ENCODE measurements around the gene LARP4. TPM values are rescaled to one million over a fixed set of nuclear protein-coding genes. Genes with fewer than 3 reads are reported as not detected.
A peak's percentile ranks its signal among the peaks of the same experiment; 100 is the strongest.
"Not testable (repeated sequence)": the region's sequence is repeated elsewhere in the genome, so short reads cannot be mapped to it uniquely, and the experiment has no call there.

Gene LARP4
- total RNA-seq, 4 donors from 2014 or later = 30.0 to 68.2 (median 56.8) TPM

- ATAC-seq = no peak
- no peak for TF ChIP-seq POLR2AphosphoS5 (IDR thresholded peaks at IDR 0.05)
- no peak for TF ChIP-seq EP300 (IDR thresholded peaks at IDR 0.05)
- 62 to 68% methylated on average over 3 to 5 of the region's 5 CpGs for WGBS, 2 donors (ENCODE audit: low coverage in 1 of 2)
- Histone ChIP-seq H3K27ac (no peak overlapping the region), H3K4me1 (no peaks in the 10 kb centered on the region), H3K4me3 (no peak overlapping the region), H3K27me3 (no peaks in the 10 kb centered on the region), H3K9me3 (peaks cover 0 to 15% (median 0%) of the 10 kb centered on the region in 3 donors), H3K36me3 (no peaks in the 10 kb centered on the region)
Observed at GRCh38 chr12:50488801-50489200, 88.1 kb downstream of the LARP4 start.

DNA sequence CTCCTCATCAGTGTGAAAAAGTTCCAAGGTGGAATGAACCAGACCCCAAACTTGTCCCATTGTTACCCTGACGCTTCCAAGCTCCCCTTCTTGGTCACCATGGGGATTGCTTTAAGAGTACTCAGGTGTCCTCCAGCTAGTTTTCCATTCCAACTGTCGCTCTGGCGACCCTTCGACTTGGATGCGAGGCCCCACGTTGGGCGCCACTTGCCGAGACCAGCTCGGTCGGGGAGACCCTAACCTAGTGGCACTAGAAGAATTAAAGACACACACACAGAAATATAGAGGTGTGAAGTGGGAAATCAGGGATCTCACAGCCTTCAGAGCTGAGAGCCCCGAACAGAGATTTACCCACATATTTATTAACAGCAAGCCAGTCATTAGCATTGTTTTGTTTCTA, 97.4 kb downstream of the LARP4 start:
- H3K27me3 ChIP-seq, ATAC-seq, H3K4me1 ChIP-seq, H3K27ac ChIP-seq, H3K4me3 ChIP-seq, H3K36me3 ChIP-seq: not testable (repeated sequence)
- WGBS, 2 donors (ENCODE audit: low coverage in 1 of 2) = 82 to 89% methylated on average over 3 to 9 of the region's 11 CpGs
- peaks cover 0 to 48% (median 4%) of the 10 kb centered on the region in 3 donors for H3K9me3 ChIP-seq

DNA sequence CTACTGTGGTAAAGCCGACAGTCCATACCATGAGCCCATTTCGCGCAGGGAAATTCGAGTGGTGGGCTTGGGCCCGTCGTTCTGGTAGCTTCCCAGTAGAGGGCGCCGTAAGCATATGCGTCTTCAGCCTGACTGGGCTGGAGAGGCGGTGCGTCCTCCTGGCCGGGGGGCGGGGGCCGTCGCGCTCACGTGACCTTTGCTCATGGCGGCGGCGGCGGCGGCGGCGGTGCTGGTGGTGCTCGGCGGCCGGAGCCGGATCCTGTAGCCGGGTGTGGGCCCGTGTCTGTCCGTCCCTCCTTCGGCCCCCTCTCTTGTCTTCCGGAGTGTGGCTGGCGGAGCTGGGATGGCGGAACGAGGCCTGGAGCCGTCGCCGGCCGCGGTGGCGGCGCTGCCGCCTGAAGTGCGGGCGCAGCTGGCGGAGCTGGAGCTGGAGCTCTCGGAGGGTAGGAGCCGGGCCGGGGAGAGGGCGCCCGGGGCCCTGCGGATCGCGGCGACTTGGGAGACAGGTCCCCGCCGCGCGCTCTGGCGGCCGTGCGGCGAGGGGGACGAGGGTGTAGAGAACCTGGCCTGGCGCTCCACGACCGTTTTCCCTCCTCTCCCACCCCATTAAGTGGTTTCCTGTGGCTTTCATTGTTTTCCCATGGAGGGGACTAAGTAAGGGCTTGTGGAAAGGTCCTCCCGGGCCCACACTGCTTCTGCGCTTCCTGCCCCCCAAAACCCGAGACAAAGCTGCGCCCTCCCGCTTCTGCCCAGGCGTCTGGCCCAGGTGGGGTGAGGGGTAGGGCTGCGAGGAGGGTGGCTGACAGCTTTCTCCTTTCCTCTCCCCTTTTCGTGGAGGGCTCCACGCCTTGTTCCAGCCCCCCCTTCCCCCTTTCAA, 104.4 kb downstream of the LARP4 start, which contains the start of gene DIP2B:
Gene DIP2B (plus strand): TSS at position 188 of the 877 bp plus-strand sequence. CDS start 156 bp downstream, at position 344.
- TF ChIP-seq POLR2AphosphoS5 (IDR thresholded peaks at IDR 0.05) (peak; percentile 59), EP300 (IDR thresholded peaks at IDR 0.05) (no peak), POLR2A (IDR thresholded peaks at IDR 0.05) (peak in 1 of 2 donors; percentile 41)
- TF ChIP-seq, protein P1, sequence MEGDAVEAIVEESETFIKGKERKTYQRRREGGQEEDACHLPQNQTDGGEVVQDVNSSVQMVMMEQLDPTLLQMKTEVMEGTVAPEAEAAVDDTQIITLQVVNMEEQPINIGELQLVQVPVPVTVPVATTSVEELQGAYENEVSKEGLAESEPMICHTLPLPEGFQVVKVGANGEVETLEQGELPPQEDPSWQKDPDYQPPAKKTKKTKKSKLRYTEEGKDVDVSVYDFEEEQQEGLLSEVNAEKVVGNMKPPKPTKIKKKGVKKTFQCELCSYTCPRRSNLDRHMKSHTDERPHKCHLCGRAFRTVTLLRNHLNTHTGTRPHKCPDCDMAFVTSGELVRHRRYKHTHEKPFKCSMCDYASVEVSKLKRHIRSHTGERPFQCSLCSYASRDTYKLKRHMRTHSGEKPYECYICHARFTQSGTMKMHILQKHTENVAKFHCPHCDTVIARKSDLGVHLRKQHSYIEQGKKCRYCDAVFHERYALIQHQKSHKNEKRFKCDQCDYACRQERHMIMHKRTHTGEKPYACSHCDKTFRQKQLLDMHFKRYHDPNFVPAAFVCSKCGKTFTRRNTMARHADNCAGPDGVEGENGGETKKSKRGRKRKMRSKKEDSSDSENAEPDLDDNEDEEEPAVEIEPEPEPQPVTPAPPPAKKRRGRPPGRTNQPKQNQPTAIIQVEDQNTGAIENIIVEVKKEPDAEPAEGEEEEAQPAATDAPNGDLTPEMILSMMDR (IDR thresholded peaks at IDR 0.05) = peak; percentile 90 to 99 (median 95)
- peak within 1 kb of the TSS; percentile 79 to 97 (median 93) for H3K27ac ChIP-seq
- peaks cover 0 to 50% (median 6%) of the 10 kb centered on the region in 3 donors for H3K4me1 ChIP-seq
- peak within 1 kb of the TSS; percentile 73 to 84 for H3K4me3 ChIP-seq
- ATAC-seq = peak; percentile 95
- no peaks in the 10 kb centered on the region for H3K9me3 ChIP-seq
- 0% methylated on average over 7 of the region's 77 CpGs; no CpG with 5 or more reads in 1 of the 2 donors for WGBS, 2 donors (ENCODE audit: low coverage in 1 of 2)
- H3K36me3 ChIP-seq = no peaks in the 10 kb centered on the region
- H3K27me3 ChIP-seq = no peaks in the 10 kb centered on the region

GRCh38 chr12:50505675-50506530, 105.2 kb downstream of the LARP4 start:
- no peak for TF ChIP-seq POLR2AphosphoS5 (IDR thresholded peaks at IDR 0.05)
- TF ChIP-seq, protein P1 (IDR thresholded peaks at IDR 0.05) = no peak
- TF ChIP-seq EP300 (IDR thresholded peaks at IDR 0.05) = no peak
- TF ChIP-seq POLR2A (IDR thresholded peaks at IDR 0.05) = no peak
- Histone ChIP-seq H3K36me3 (no peaks in the 10 kb centered on the region), H3K27ac (peak overlapping the region; percentile 79 to 97 (median 93)), H3K9me3 (no peaks in the 10 kb centered on the region), H3K4me3 (peak overlapping the region; percentile 73 to 84), H3K27me3 (no peaks in the 10 kb centered on the region), H3K4me1 (peaks cover 0 to 56% (median 6%) of the 10 kb centered on the region in 3 donors)
- ATAC-seq = no peak
- WGBS, 2 donors (ENCODE audit: low coverage in 1 of 2) = 1 to 2% methylated on average over 9 to 10 of the region's 11 CpGs

DNA sequence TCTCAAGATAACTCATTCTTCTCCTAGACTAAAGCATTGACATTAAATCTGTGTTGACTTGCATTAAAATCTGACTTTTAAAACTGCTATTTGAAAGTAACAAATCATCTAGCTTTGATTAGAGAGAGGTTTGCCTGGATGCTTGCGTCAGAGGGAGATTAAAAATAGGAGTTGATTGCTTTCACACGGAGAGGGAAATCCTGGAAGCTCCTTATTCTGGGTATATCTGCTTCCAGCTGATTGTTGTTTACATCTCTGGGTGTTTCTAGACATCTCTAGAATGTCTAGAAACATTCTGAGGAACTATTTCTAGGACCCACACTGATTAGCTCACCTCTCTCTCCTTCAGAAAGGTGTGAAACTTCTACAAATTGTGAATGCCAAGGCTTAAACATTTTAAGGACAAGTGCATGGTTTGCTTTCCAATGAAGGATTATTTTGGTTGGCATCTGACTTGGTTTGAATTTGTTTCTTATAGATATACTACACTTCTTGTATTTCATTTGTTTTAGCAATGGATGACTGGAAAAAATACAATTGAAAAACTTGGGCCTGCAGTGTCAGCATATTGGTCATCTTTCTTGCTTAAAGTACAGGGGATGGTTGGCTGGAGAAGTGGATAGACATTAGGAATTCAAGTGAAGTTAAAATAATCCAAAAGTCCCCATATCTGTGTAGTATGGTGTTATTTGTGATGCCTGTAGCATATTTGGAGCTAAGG, 106.2 kb downstream of the LARP4 start:
- no peaks in the 10 kb centered on the region for H3K9me3 ChIP-seq
- no peaks in the 10 kb centered on the region for H3K27me3 ChIP-seq
- H3K4me3 ChIP-seq = peak overlapping the region; percentile 73 to 84
- no peak for ATAC-seq
- peaks cover 0 to 57% (median 6%) of the 10 kb centered on the region in 3 donors for H3K4me1 ChIP-seq
- no peaks in the 10 kb centered on the region for H3K36me3 ChIP-seq
- no peak for TF ChIP-seq POLR2AphosphoS5 (IDR thresholded peaks at IDR 0.05)
- no peak for TF ChIP-seq EP300 (IDR thresholded peaks at IDR 0.05)
- no peak for TF ChIP-seq POLR2A (IDR thresholded peaks at IDR 0.05)
- TF ChIP-seq, protein P1 (IDR thresholded peaks at IDR 0.05) = no peak
- 4 to 10% methylated on average over 2 of the region's 2 CpGs for WGBS, 2 donors (ENCODE audit: low coverage in 1 of 2)
- H3K27ac ChIP-seq = peak overlapping the region in 3 of 4 donors; percentile 92 to 97 (median 94)

All from gastroesophageal sphincter (tissue), 4 donors.